ENCODE results near the gene GRIN2C. TPM values are rescaled to one million over a fixed set of nuclear protein-coding genes. Genes with fewer than 3 reads are reported as not detected.

Gene GRIN2C
- total and polyA plus RNA-seq, 9 of the 15 experiments (the other 6 are each of a cell fraction or from before 2014, with no cell fraction given) = under 0.01 to 0.33 (median 0.10) TPM; not detected in 2

- TF ChIP-seq ZNF644 (tag; IDR thresholded peaks at IDR 0.05; ENCODE audit: low read depth) (0 out of 2 replicates have a peak, but pooled peaks have one; percentile 58), THAP12 (CRISPR knock-in tag; IDR thresholded peaks at IDR 0.05) (no peak), PHF8 (IDR thresholded peaks at IDR 0.05; ENCODE audit: borderline replicate concordance, low read length) (no peak; the same call in 1 of the 2 replicates), PYGO2 (tag; IDR thresholded peaks at IDR 0.05) (no peak), CEBPZ (IDR thresholded peaks at IDR 0.05; ENCODE audit: borderline replicate concordance, low read depth, low read length) (no peak), SAFB (IDR thresholded peaks at IDR 0.05; ENCODE audit: borderline replicate concordance, low read depth, low read length) (no peak), KLF16 (IDR thresholded peaks at IDR 0.05) (no peak), ILK (tag; IDR thresholded peaks at IDR 0.05; ENCODE audit: borderline replicate concordance, low read depth) (no peak), NUFIP1 (IDR thresholded peaks at IDR 0.05; ENCODE audit: partially characterized antibody) (no peak), SRSF9 (IDR thresholded peaks at IDR 0.05; ENCODE audit: borderline replicate concordance, low read depth, low read length) (no peak), BRF2 (IDR thresholded peaks at IDR 0.05; ENCODE audit: borderline replicate concordance, insufficient read depth, insufficient read length) (no peak), SUPT5H (IDR thresholded peaks at IDR 0.05) (peak; percentile 46), ERF (CRISPR knock-in tag; IDR thresholded peaks at IDR 0.05) (no peak), ZNF57 (CRISPR knock-in tag; IDR thresholded peaks at IDR 0.05) (no peak), RBBP5 (IDR thresholded peaks at IDR 0.05; ENCODE audit: borderline replicate concordance, insufficient read depth, low read length, poor library complexity, severe bottlenecking) (no peak)
- TF ChIP-seq, protein P1, sequence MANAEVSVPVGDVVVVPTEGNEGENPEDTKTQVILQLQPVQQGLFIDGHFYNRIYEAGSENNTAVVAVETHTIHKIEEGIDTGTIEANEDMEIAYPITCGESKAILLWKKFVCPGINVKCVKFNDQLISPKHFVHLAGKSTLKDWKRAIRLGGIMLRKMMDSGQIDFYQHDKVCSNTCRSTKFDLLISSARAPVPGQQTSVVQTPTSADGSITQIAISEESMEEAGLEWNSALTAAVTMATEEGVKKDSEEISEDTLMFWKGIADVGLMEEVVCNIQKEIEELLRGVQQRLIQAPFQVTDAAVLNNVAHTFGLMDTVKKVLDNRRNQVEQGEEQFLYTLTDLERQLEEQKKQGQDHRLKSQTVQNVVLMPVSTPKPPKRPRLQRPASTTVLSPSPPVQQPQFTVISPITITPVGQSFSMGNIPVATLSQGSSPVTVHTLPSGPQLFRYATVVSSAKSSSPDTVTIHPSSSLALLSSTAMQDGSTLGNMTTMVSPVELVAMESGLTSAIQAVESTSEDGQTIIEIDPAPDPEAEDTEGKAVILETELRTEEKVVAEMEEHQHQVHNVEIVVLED (CRISPR knock-in tag; IDR thresholded peaks at IDR 0.05) = no peak
- TF ChIP-seq, protein P2, sequence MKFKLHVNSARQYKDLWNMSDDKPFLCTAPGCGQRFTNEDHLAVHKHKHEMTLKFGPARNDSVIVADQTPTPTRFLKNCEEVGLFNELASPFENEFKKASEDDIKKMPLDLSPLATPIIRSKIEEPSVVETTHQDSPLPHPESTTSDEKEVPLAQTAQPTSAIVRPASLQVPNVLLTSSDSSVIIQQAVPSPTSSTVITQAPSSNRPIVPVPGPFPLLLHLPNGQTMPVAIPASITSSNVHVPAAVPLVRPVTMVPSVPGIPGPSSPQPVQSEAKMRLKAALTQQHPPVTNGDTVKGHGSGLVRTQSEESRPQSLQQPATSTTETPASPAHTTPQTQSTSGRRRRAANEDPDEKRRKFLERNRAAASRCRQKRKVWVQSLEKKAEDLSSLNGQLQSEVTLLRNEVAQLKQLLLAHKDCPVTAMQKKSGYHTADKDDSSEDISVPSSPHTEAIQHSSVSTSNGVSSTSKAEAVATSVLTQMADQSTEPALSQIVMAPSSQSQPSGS (CRISPR knock-in tag; IDR thresholded peaks at IDR 0.05) = no peak
Observed at GRCh38 chr17:74868251-74868907, 8.7 kb upstream of the GRIN2C start (continued).

Measured in K562 (cell line).